Glomerular visceral epithelial cell (primary cell): ENCODE results near the gene LCOR.
"Not testable (repeated sequence)": the region's sequence is repeated elsewhere in the genome, so short reads cannot be mapped to it uniquely, and the experiment has no call there.

Experiments
- DNase-seq: peaks from one replicate; pipeline ENCODE4 v3.0.0-alpha.2; 2016; ENCODE audit errors: extremely low spot score

LCOR gene

GRCh38 chr10:96840841-96841518, 8.9 kb downstream of the LCOR start:
- DNase-seq: peak; percentile 66

GRCh38 chr10:96842896-96843723, 11.0 kb downstream of the LCOR start:
- no peak for DNase-seq

- no peak for DNase-seq
These were observed 11.7 kb downstream of the LCOR start for GRCh38 chr10:96843823-96844222.

- DNase-seq: no peak
These were observed 14.3 kb downstream of the LCOR start for GRCh38 chr10:96846395-96846794.

GRCh38 chr10:96846926-96847325, 14.8 kb downstream of the LCOR start:
- no peak for DNase-seq

- DNase-seq: not testable (repeated sequence)
These were observed 15.3 kb downstream of the LCOR start for GRCh38 chr10:96847356-96847755.

GRCh38 chr10:96850113-96850512, 18.0 kb downstream of the LCOR start:
- no peak for DNase-seq

GRCh38 chr10:96850825-96851224, 18.7 kb downstream of the LCOR start:
- DNase-seq: peak; percentile 54

GRCh38 chr10:96851281-96851680, 19.2 kb downstream of the LCOR start:
- DNase-seq: no peak

- no peak for DNase-seq
These were observed 24.2 kb downstream of the LCOR start for GRCh38 chr10:96856317-96856716.

GRCh38 chr10:96857301-96858012, 25.4 kb downstream of the LCOR start:
- no peak for DNase-seq

- peak; percentile 37 for DNase-seq
These were observed 26.1 kb downstream of the LCOR start for GRCh38 chr10:96858038-96858705.

GRCh38 chr10:96858706-96859050, 26.6 kb downstream of the LCOR start:
- DNase-seq: no peak

- no peak for DNase-seq
These were observed 28.7 kb downstream of the LCOR start for GRCh38 chr10:96860631-96861277.

- peak; percentile 32 for DNase-seq
These were observed 31.9 kb downstream of the LCOR start for GRCh38 chr10:96863922-96864543.

- DNase-seq: no peak
These were observed 41.0 kb downstream of the LCOR start for GRCh38 chr10:96873086-96873485.

GRCh38 chr10:96873756-96874467, 41.8 kb downstream of the LCOR start:
- no peak for DNase-seq

- no peak for DNase-seq
These were observed 46.0 kb downstream of the LCOR start for GRCh38 chr10:96878057-96878456.

GRCh38 chr10:96880575-96880974, 48.5 kb downstream of the LCOR start:
- DNase-seq: no peak

GRCh38 chr10:96889415-96890171, 57.5 kb downstream of the LCOR start:
- no peak for DNase-seq
